Measurements from ENCODE around the gene NRG4.

DNA sequence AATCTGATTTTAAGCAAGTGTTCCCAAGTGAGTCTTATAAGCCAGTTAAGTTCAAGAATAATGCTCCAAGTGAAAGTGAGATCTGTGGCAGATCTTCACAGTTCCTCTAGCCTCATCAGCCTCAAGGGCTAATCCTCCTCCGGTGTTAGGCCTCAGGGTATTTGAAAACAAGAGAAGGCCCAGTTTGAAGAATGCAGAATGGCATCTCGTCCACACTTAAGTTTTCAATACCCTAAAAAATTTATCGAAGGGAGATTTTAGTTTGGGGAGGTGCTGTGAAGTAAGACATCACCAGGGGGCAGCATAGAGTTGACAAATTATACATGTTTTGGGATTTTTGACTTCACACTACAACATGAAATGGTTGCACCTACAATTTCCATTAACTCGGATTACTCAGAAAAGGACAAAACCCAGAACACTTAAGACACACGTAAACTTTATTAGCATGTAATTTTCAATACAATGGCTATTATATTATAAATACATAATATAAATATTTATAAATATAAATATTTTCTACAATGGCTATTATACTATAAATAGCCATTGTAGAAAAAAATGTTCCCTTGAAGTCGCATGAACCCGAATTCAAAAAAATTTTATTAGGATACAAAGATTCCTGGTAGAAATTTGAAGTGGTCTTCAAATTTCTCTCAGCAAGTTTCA is 45.2 kb upstream of the NRG4 start:
- TF ChIP-seq, protein P1, sequence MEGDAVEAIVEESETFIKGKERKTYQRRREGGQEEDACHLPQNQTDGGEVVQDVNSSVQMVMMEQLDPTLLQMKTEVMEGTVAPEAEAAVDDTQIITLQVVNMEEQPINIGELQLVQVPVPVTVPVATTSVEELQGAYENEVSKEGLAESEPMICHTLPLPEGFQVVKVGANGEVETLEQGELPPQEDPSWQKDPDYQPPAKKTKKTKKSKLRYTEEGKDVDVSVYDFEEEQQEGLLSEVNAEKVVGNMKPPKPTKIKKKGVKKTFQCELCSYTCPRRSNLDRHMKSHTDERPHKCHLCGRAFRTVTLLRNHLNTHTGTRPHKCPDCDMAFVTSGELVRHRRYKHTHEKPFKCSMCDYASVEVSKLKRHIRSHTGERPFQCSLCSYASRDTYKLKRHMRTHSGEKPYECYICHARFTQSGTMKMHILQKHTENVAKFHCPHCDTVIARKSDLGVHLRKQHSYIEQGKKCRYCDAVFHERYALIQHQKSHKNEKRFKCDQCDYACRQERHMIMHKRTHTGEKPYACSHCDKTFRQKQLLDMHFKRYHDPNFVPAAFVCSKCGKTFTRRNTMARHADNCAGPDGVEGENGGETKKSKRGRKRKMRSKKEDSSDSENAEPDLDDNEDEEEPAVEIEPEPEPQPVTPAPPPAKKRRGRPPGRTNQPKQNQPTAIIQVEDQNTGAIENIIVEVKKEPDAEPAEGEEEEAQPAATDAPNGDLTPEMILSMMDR (tag by site-specific recombination; IDR thresholded peaks at IDR 0.05) = no peak
- TF ChIP-seq ZFP41 (tag by site-specific recombination; IDR thresholded peaks at IDR 0.05; ENCODE audit: borderline replicate concordance) = no peak
- TF ChIP-seq SP7 (tag by site-specific recombination; IDR thresholded peaks at IDR 0.05) = no peak
- TF ChIP-seq ZNF621 (tag by site-specific recombination; IDR thresholded peaks at IDR 0.05) = no peak
